Astrocyte of the cerebellum (primary cell): ENCODE measurements around the gene CHDH.

Source experiments
- DNase-seq: peaks from one replicate; pipeline ENCODE4 v3.0.0-alpha.2; 2011; ENCODE audit warnings: low read depth
- H3K4me3 ChIP-seq: 2 replicates; pipeline ENCODE4 v1.5.1; 2011; ENCODE audit warnings: mild to moderate bottlenecking, low read depth, low read length, moderate library complexity
- CTCF ChIP-seq: IDR thresholded peaks from 2 replicates; pipeline ENCODE4 v1.5.1; 2012; ENCODE audit warnings: low read length, low read depth, moderate library complexity, mild to moderate bottlenecking; ENCODE audit errors: missing control alignments
- in situ Hi-C: cut with HindIII; loops from 2 replicates; pipeline ENCODE4 v1.10.0; 2017; ENCODE audit warnings: low sequenced_read_pairs

The CHDH gene

GRCh38 chr3:53834429-53835095 is 11.7 kb downstream of the CHDH start:
- in situ Hi-C loops: no loop called here
- no peak overlapping the region for H3K4me3 ChIP-seq
- TF ChIP-seq CTCF: no peak
- DNase-seq: no peak

- H3K4me3 ChIP-seq: no peak overlapping the region
- in situ Hi-C loops: no loop called here
- no peak for TF ChIP-seq CTCF
- DNase-seq: no peak
Observed at GRCh38 chr3:53833700-53834099, 12.5 kb downstream of the CHDH start.

- in situ Hi-C loops: no loop called here
Observed at GRCh38 chr3:53833053-53833645, 13.1 kb downstream of the CHDH start.

GRCh38 chr3:53830944-53831343 is 15.3 kb downstream of the CHDH start:
- no peak for DNase-seq
- no peak overlapping the region for H3K4me3 ChIP-seq
- in situ Hi-C loops: no loop called here
- TF ChIP-seq CTCF: no peak

More at GRCh38 chr3:53833053-53833645, 13.1 kb downstream of the CHDH start:
- no peak for TF ChIP-seq CTCF
- no peak overlapping the region for H3K4me3 ChIP-seq
- DNase-seq: no peak

- DNase-seq: no peak
- H3K4me3 ChIP-seq: no peak overlapping the region
- in situ Hi-C loops: no loop called here
- no peak for TF ChIP-seq CTCF
Observed at GRCh38 chr3:53829605-53830004, 16.6 kb downstream of the CHDH start.

GRCh38 chr3:53828581-53828980 is 17.6 kb downstream of the CHDH start:
- no peak for TF ChIP-seq CTCF
- H3K4me3 ChIP-seq: no peak overlapping the region
- in situ Hi-C loops: no loop called here
- DNase-seq: no peak

- DNase-seq: no peak
- TF ChIP-seq CTCF: no peak
- H3K4me3 ChIP-seq: no peak overlapping the region
- in situ Hi-C loops: no loop called here
Observed at GRCh38 chr3:53826048-53826447, 20.2 kb downstream of the CHDH start.
